HCEC 1CT (cell line): ENCODE results near the gene CHTF8.
"Not testable (repeated sequence)": the region's sequence is repeated elsewhere in the genome, so short reads cannot be mapped to it uniquely, and the experiment has no call there.

ENCODE experiments used
- DNase-seq: peaks from one replicate; pipeline ENCODE4 v3.0.0-alpha.2; 2017

The CHTF8 gene

DNA sequence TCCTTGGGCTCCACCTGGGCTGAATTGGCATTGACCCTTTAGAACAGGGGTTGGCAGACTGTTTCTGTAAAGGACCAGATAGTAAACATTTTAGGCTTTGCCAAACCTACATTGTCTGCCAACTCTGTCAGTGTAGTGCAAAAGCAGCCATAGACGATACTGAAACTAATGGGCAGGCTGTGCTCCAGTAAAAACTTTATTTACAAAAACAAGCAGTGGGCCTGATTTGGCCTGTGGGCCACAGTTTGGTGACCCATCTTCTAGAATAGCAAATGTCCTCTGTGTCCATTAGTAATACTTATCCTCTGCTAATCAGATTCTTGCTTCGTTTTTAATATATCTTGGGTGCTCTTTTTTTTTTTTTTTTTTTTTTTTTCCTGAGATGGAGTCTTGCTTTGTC lies 6.2 kb upstream of the CHTF8 start:
- no peak for DNase-seq

DNA sequence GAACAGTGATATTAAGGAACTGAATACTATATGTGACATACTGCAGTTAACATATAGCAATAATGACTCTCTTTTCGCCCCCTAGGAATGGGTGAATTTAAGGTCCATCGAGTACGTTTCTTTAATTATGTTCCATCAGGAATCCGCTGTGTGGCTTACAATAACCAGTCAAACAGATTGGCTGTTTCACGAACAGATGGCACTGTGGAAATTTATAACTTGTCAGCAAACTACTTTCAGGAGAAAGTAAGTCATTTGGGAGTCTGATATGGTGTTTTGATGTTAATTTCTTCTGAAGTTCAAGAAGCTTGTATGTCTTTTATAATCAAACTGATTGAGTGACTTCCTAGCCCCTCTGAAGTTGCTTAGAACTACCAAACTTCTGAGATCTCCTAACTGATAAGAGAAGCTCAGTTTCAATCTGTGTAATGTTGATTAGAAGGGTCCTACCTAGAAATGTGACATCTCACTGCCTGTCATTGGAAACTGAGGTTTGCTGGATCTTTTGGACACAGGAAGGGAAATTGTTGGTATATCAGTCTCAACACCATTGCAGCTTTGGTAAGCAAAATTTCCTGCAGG lies 1.1 kb upstream of the CHTF8 start:
- DNase-seq: no peak

DNA sequence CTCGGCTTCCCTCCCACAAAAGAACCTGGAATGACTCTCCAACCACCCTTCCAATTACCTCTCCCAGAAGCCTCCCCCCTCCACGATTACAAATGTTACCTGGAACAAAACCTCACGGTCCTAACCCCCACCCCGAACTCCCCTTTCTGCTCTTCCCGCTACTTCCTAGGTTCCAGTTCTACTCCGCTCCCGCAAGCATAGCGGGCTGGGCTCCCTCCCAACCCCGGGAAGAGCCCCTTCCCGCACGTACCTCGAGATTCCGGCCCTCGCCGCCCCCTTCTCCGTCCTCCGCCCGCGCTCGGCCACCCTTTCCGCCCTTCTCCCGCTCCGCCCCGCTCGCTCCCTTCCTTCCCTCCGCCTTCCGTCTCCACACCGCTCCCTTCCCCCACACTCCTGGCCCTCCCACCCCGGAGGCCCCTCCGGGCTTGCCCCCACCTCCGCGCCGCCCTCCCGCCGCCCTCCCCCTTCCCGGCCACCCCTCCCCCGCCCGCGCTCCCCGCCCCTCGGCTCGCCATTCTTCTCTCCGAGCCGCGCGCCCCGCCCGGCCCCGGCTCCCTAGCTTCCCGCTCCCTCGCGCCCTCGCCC lies 457 bp downstream of the CHTF8 start:
- peak; percentile 79 for DNase-seq

- peak; percentile 23 for DNase-seq
Measured at GRCh38 chr16:69131167-69131838, 1.1 kb downstream of the CHTF8 start.

- DNase-seq: no peak
Measured at GRCh38 chr16:69130461-69130860, 1.9 kb downstream of the CHTF8 start.

DNA sequence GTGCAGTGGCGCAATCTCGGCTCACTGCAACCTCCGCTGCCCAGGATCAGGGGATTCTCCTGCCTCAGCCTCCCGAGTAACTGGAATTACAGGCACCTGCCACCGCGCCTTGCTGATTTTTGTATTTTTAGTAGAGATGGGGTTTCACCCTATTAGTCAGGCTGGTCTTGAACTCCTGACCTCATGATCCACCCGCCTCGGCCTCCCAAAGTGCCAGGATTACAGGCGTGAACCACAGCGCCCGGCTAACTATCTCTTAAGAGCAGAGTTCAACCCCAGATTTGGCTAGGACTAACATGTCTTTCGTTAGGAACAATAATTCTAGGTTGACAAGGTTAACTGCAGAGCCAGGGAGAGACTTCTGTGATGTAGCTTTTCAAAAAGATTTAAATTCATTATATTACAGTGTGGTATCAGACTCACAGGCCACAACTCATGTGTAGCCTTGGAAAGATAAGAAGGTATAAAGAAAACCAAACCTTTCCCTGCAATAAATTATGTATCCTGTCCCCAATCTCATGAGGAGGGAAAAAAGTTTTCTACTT lies 4.3 kb downstream of the CHTF8 start:
- no peak for DNase-seq

GRCh38 chr16:69126801-69127200 lies 5.6 kb downstream of the CHTF8 start:
- DNase-seq: not testable (repeated sequence)

- no peak for DNase-seq
Measured at GRCh38 chr16:69126221-69126620, 6.2 kb downstream of the CHTF8 start.

GRCh38 chr16:69124961-69125360 lies 7.4 kb downstream of the CHTF8 start:
- DNase-seq: not testable (repeated sequence)

- DNase-seq: not testable (repeated sequence)
Measured at GRCh38 chr16:69124406-69124805, 8.0 kb downstream of the CHTF8 start.

GRCh38 chr16:69123910-69124309 lies 8.5 kb downstream of the CHTF8 start:
- DNase-seq: peak; percentile 60

DNA sequence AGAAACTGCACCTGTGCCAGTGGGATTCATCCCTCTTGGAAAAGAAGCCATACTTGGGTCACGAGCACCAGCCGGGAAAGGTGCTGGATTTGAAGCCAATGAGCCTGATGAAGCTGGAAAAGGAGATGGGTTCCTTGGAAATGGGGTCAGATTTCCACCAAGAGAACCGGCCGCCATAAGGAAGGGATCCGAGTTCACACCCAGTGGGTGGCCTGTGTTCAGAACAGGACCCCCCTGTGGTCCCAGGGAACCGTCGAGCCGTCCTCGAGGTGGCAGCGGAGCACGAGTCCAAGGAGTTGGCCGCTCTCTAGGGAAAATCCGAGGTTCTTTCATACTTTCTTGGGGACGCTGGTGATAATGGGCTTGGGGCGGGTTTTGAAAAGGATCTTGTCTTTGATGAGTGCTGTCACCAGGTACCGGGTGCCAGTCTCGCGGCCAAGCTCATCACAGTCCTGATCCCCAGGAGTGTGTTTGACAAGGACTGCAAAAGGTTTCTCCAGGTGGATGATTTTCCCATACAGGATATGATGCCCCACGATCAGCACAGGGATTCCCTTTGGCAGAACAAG lies 12.2 kb downstream of the CHTF8 start:
- no peak for DNase-seq

DNA sequence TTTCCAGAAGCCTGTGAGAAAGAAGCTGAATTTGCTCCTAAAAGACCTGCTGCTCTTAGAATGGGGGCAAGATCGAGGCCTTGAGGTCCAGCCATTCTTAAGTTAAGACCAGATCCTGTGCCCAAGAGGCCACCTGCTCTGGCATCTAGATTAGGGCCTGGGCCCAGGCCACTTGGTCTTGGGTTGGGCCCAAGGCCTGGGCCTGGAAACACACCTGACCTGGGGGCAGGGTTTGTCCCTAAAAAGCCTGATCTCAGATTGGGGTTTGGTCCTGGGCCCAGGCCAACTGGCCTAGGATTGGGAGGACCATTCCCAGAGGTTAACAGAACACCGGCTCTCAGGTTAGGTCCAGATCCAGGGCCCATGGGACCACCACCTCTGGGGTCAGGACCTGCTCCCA lies 12.9 kb downstream of the CHTF8 start:
- DNase-seq: no peak

GRCh38 chr16:69118994-69119393 lies 13.4 kb downstream of the CHTF8 start:
- no peak for DNase-seq

DNA sequence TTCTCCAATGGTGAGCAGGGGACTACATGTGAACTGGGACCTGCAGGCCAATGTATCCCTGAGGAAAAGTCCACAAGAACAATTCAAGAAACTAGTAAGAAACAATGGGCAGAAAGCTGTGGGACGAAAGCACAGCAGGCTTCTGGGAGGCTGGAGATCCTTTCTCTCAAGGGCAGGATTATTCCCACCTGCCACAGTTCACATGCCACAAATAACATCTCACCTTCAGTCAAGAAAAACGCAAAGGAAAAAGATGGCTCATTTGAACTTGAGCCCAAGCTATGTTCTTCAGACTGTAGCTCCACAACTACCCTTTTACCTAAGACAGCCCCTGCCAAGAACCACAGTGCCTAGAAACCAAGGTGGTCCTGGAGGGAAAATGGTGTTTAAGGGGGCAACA lies 13.9 kb downstream of the CHTF8 start:
- DNase-seq: no peak

GRCh38 chr16:69116906-69117305 lies 15.5 kb downstream of the CHTF8 start:
- no peak for DNase-seq

- DNase-seq: no peak
Measured at GRCh38 chr16:69116256-69116875, 16.0 kb downstream of the CHTF8 start.

- no peak for DNase-seq
Measured at GRCh38 chr16:69115837-69116236, 16.6 kb downstream of the CHTF8 start.

GRCh38 chr16:69115361-69115760 lies 17.0 kb downstream of the CHTF8 start:
- DNase-seq: no peak

DNA sequence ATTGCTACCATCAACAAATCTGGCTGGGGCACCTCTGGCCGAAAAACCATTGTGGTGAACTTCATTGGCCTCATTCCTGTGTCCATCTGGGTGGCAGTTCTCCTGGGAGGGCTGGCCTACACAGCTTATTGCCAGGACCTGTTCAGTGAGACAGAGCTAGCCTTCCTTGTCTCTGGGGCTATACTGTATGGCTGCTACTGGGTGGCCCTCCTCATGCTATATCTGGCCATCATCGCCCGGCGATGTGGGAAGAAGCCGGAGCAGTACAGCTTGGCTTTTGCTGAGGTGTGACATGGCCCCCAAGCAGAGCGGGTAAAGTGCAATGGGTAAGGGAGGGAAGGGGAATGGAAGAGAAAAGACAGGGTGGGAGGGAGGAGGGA lies 17.4 kb downstream of the CHTF8 start:
- DNase-seq: no peak

DNA sequence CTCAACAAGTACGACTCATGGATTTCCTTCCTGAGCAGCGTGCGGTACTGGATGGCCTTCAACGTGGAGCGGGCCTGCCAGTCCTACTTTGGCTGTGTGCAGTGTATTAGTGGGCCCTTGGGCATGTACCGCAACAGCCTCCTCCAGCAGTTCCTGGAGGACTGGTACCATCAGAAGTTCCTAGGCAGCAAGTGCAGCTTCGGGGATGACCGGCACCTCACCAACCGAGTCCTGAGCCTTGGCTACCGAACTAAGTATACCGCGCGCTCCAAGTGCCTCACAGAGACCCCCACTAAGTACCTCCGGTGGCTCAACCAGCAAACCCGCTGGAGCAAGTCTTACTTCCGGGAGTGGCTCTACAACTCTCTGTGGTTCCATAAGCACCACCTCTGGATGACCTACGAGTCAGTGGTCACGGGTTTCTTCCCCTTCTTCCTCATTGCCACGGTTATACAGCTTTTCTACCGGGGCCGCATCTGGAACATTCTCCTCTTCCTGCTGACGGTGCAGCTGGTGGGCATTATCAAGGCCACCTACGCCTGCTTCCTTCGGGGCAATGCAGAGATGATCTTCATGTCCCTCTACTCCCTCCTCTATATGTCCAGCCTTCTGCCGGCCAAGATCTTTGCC lies 17.9 kb downstream of the CHTF8 start:
- no peak for DNase-seq

DNA sequence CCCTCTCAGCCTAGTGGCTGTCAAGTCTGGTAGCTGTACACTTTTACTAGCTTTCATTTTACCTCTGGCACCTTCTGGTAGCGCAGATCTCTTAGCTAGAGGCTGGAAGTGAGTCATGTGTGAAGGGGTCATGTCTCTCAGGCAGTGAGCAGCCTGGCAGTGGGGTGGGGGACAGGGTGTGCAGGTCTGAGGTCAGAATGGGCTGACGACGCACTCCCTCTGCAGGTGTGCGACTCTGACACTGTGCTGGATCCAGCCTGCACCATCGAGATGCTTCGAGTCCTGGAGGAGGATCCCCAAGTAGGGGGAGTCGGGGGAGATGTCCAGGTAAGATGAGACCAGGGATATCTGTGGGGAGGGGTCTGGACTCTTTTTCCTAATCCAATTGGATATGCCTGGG lies 19.2 kb downstream of the CHTF8 start:
- DNase-seq: no peak
